H1 (cell line): ENCODE data around the gene TNFRSF18. TPM values are rescaled to one million over a fixed set of nuclear protein-coding genes. Genes with fewer than 3 reads are reported as not detected.

ENCODE experiments used
- CTCF ChIA-PET: fragments of 300-600 bp; sonication (Branson Sonifier 250); formaldehyde crosslinking; loops from one replicate; lab custom pipeline; 2021; ENCODE audit not compliant: partially characterized antibody; lab: Charles Lee
- POLR2A ChIA-PET: fragments of 300-600 bp; sonication (Branson Sonifier 250); formaldehyde crosslinking; loops from one replicate; lab custom pipeline; 2021; ENCODE audit warnings: inconsistent platforms; ENCODE audit not compliant: partially characterized antibody; lab: Charles Lee
- DNase-seq, 2 experiments: peaks; one replicate each; pipeline versions ENCODE4 v3.0.0 to v3.0.0-alpha.2; 2010 to 2022; ENCODE audit warnings: low spot score in 2 of 2, low read depth in 1 of 2, mixed read lengths in 1 of 2
- FAIRE-seq: peaks from 2 replicates; lab custom pipeline; 2011; peaks lifted over from hg19 to GRCh38; lab: Jason Lieb, UNC
- H2AFZ ChIP-seq: 2 replicates; pipeline ENCODE4 v1.8.1; 2012; ENCODE audit warnings: low read length, inconsistent platforms
- H2AK5ac ChIP-seq: 2 replicates; pipeline ENCODE4 v1.6.1; 2013; ENCODE audit warnings: low read depth, low read length
- H2BK120ac ChIP-seq: replicated peaks from 2 replicates; pipeline ENCODE3; 2013; ENCODE audit warnings: low read depth, low read length, inconsistent platforms
- H2BK12ac ChIP-seq: 2 replicates; pipeline ENCODE4 v1.6.1; 2013; ENCODE audit warnings: low read depth, low read length
- H2BK15ac ChIP-seq: 2 replicates; pipeline ENCODE4 v1.6.1; 2013; ENCODE audit warnings: low read length
- H2BK20ac ChIP-seq: 2 replicates; pipeline ENCODE4 v1.6.1; 2013; ENCODE audit warnings: low read length
- H2BK5ac ChIP-seq: 2 replicates; pipeline ENCODE4 v1.6.1; 2013; ENCODE audit warnings: low read depth, low read length
- H3K14ac ChIP-seq: 2 replicates; pipeline ENCODE4 v1.6.1; 2013; ENCODE audit warnings: inconsistent platforms; ENCODE audit not compliant: insufficient read length
- H3K18ac ChIP-seq: 2 replicates; pipeline ENCODE4 v1.6.1; 2013; ENCODE audit warnings: low read length; ENCODE audit errors: extremely low read depth
- H3K23ac ChIP-seq: 2 replicates; pipeline ENCODE4 v1.6.1; 2013; ENCODE audit warnings: inconsistent platforms; ENCODE audit not compliant: insufficient read length
- H3K23me2 ChIP-seq: 2 replicates; pipeline ENCODE4 v1.6.1; 2013; ENCODE audit warnings: low read depth, low read length
- H3K27ac ChIP-seq: 2 replicates; pipeline ENCODE4 v1.6.1; 2011; ENCODE audit warnings: low read depth, low read length, inconsistent platforms
- H3K27me3 ChIP-seq, 4 experiments: replicated peaks in 1 of 4; 1 replicate in 1 of 4; 2 replicates in 3 of 4; pipeline versions ENCODE4 v1.6.1 to v1.8.1; 2011 to 2013; ENCODE audit warnings: low read length in 3 of 4, mild to moderate bottlenecking in 3 of 4, inconsistent platforms in 2 of 4, mixed read lengths in 2 of 4, moderate library complexity in 1 of 4; ENCODE audit not compliant: control insufficient read depth in 3 of 4, insufficient read depth in 3 of 4; ENCODE audit errors: extremely low read depth in 1 of 4
- H3K36me3 ChIP-seq, 4 experiments: 2 replicates each; pipeline versions ENCODE4 v1.6.1 to v1.8.1; 2011 to 2013; ENCODE audit warnings: mild to moderate bottlenecking in 4 of 4, low read length in 3 of 4, moderate library complexity in 2 of 4, control low read depth in 1 of 4, inconsistent platforms in 1 of 4; ENCODE audit not compliant: insufficient read depth in 4 of 4, control insufficient read depth in 2 of 4
- H3K4ac ChIP-seq: replicated peaks from 2 replicates; pipeline ENCODE3; 2013; ENCODE audit warnings: low read length, low read depth, mixed read lengths, inconsistent platforms; ENCODE audit not compliant: insufficient read length
- H3K4me1 ChIP-seq, 4 experiments: replicated peaks in 1 of 4; 1 replicate in 1 of 4; 2 replicates in 3 of 4; pipeline versions ENCODE4 v1.6.1 to v1.8.1; 2011 to 2013; ENCODE audit warnings: low read length in 3 of 4, inconsistent platforms in 2 of 4, mixed read lengths in 1 of 4; ENCODE audit not compliant: insufficient read depth in 4 of 4, control insufficient read depth in 3 of 4
- H3K4me2 ChIP-seq, 2 experiments: 2 replicates each; pipeline versions ENCODE4 v1.6.1 to v1.8.1; 2011 to 2013; ENCODE audit warnings: low read depth in 2 of 2, low read length in 2 of 2, control low read depth in 1 of 2, inconsistent platforms in 1 of 2, mild to moderate bottlenecking in 1 of 2; ENCODE audit not compliant: insufficient read depth in 1 of 2
- H3K4me3 ChIP-seq, 4 experiments: fragments of 200-600, 300-600 bp in 1 of 4; sonication (generic), shearing (Covaris generic), sonication (Bioruptor Twin) in 1 of 4; 2 replicates each; pipeline versions ENCODE4 v1.5.1 to v1.8.1; 2011 to 2016; ENCODE audit warnings: low read length in 4 of 4, low read depth in 3 of 4, control low read depth in 2 of 4, inconsistent platforms in 2 of 4, mild to moderate bottlenecking in 2 of 4, mixed read lengths in 1 of 4, moderate library complexity in 1 of 4; ENCODE audit not compliant: insufficient read depth in 2 of 4; ENCODE audit errors: extremely low read depth in 1 of 4
- H3K56ac ChIP-seq: replicated peaks from 2 replicates; pipeline ENCODE3; 2013; ENCODE audit warnings: low read depth, mild to moderate bottlenecking, mixed read lengths, low read length, inconsistent platforms; ENCODE audit not compliant: insufficient read length
- H3K79me1 ChIP-seq: 2 replicates; pipeline ENCODE4 v1.6.1; 2013; ENCODE audit warnings: low read depth, low read length, control low read depth
- H3K79me2 ChIP-seq, 2 experiments: 2 replicates each; pipeline versions ENCODE4 v1.6.1 to v1.8.1; 2012 to 2013; ENCODE audit warnings: low read length in 2 of 2, mild to moderate bottlenecking in 2 of 2, inconsistent platforms in 1 of 2; ENCODE audit not compliant: insufficient read depth in 2 of 2, control insufficient read depth in 1 of 2
- H3K9ac ChIP-seq, 4 experiments: replicated peaks in 1 of 4; 1 replicate in 1 of 4; 2 replicates in 3 of 4; pipeline versions ENCODE4 v1.6.1 to v1.8.1; 2011 to 2013; ENCODE audit warnings: low read depth in 3 of 4, low read length in 3 of 4, control low read depth in 2 of 4, mild to moderate bottlenecking in 2 of 4, moderate library complexity in 2 of 4, inconsistent platforms in 1 of 4; ENCODE audit errors: extremely low read depth in 1 of 4
- H3K9me3 ChIP-seq, 2 experiments: 2 replicates each; pipeline versions ENCODE4 v1.6.1 to v1.8.1; 2012 to 2013; ENCODE audit warnings: mild to moderate bottlenecking in 2 of 2, moderate library complexity in 2 of 2, control low read depth in 1 of 2, inconsistent platforms in 1 of 2, low read depth in 1 of 2, low read length in 1 of 2, mixed read lengths in 1 of 2; ENCODE audit not compliant: insufficient read depth in 2 of 2
- H4K20me1 ChIP-seq, 2 experiments: replicated peaks in 1 of 2; 2 replicates each; pipeline versions ENCODE3 to v1.8.1; 2011 to 2013; ENCODE audit warnings: inconsistent platforms in 2 of 2, low read length in 2 of 2, mild to moderate bottlenecking in 1 of 2; ENCODE audit not compliant: insufficient read depth in 2 of 2, control insufficient read depth in 1 of 2
- H4K5ac ChIP-seq: 2 replicates; pipeline ENCODE4 v1.6.1; 2013; ENCODE audit warnings: low read length, low read depth, mixed read lengths, inconsistent platforms; ENCODE audit not compliant: insufficient read length
- H4K8ac ChIP-seq: 2 replicates; pipeline ENCODE4 v1.8.0; 2013; ENCODE audit warnings: mild to moderate bottlenecking, moderate library complexity, low read length, inconsistent platforms; ENCODE audit not compliant: insufficient read depth; ENCODE audit errors: extremely low read depth
- H4K91ac ChIP-seq: replicated peaks from 2 replicates; pipeline ENCODE3; 2013; ENCODE audit warnings: low read length, mixed read lengths, inconsistent platforms; ENCODE audit not compliant: insufficient read length
- CBX5 ChIP-seq: fragments of 300-800, 300-1000 bp; sonication (generic); IDR thresholded peaks from 2 replicates; pipeline ENCODE4 v1.7.1; 2016; ENCODE audit warnings: antibody characterized with exemption, low read length, low read depth
- CBX8 ChIP-seq: fragments of 300-800, 300-1000 bp; sonication (generic); IDR thresholded peaks from 2 replicates; pipeline ENCODE4 v1.7.1; 2016; ENCODE audit warnings: low read depth, low read length, borderline replicate concordance
- GTF2F1 ChIP-seq: IDR thresholded peaks from 2 replicates; pipeline ENCODE4 v1.6.1; 2012; ENCODE audit warnings: low read depth, low read length, improper control_type of control experiment, borderline replicate concordance
- MAX ChIP-seq: IDR thresholded peaks from 2 replicates; pipeline ENCODE4 v1.6.1; 2012; ENCODE audit warnings: inconsistent platforms
- NRF1 ChIP-seq: IDR thresholded peaks from 2 replicates; pipeline ENCODE4 v1.6.1; 2011; ENCODE audit warnings: mild to moderate bottlenecking, low read depth, low read length, improper control_type of control experiment
- TAF7 ChIP-seq: optimal IDR thresholded peaks from 2 replicates; pipeline ENCODE3; 2011; ENCODE audit warnings: low read depth, mild to moderate bottlenecking, inconsistent platforms, low read length, moderate library complexity, borderline replicate concordance
- WGBS, 2 experiments: shearing (Covaris generic) in 1 of 2; methylation state at CpG; one replicate each; pipeline versions ENCODE4 v1.1.6 to v1.1.7; 2013 to 2015; ENCODE audit warnings: low lambda C conversion rate in 2 of 2, mixed read lengths in 2 of 2, inconsistent platforms in 1 of 2, low coverage in 1 of 2, missing lambda C conversion rate in 1 of 2; ENCODE audit not compliant: insufficient replicate concordance in 2 of 2, insufficient coverage in 1 of 2, insufficient read length in 1 of 2; ENCODE audit errors: extremely low coverage in 1 of 2, missing lambda C conversion rate in 1 of 2; 5-methylcytosine and 5-hydroxymethylcytosine counted together
- polyA plus RNA-seq, 7 experiments: library from polyadenylated mRNA; depleted of rRNA in 3 of 7; stranded (reverse) in 5 of 7; unstranded in 2 of 7; fragments of >200 nt in 5 of 7; fragments of 200-250 nt in 2 of 7; gene quantifications; 1 replicate in 5 of 7; 2 replicates in 1 of 7; 4 replicates in 1 of 7; pipeline versions ENCODE4 v1.2.1 to v1.2.3, GENCODE V29; 2011 to 2013; ENCODE audit warnings: missing spikeins in 2 of 7, mixed read lengths in 2 of 7
- total RNA-seq: library from RNA; stranded (reverse); fragmentation: NEBNext Ultra II Directional; extraction: Animal tissue kit (Norgen Biotek cat#: 25700); gene quantifications from 2 replicates; pipeline ENCODE4 v1.2.1, GENCODE V29; 2021

The TNFRSF18 gene
- total and polyA plus RNA-seq, 2 of the 8 experiments (the other 6 are each of a cell fraction or from before 2014, with no cell fraction given): 1.5 to 2.5 TPM

GRCh38 chr1:1167398-1167821 is 39.0 kb downstream of the TNFRSF18 start:
- H3K23ac ChIP-seq: no peak overlapping the region
- no peak overlapping the region for H2BK20ac ChIP-seq
- TF ChIP-seq CBX5 (no peak), NRF1 (no peak), CBX8 (no peak), TAF7 (no peak), MAX (no peak), GTF2F1 (no peak)
- no peak overlapping the region for H3K18ac ChIP-seq
- CTCF ChIA-PET: interaction anchor here (1.0 kb wide), 1 partner anchor 124 kb away, joined by 3 read pairs; no protein-coding TSS in a partner anchor
- H3K9me3 ChIP-seq: no peaks in the 10 kb centered on the region
- peaks cover 8% of the 10 kb centered on the region; the same call in 1 of the 2 replicates for H3K23me2 ChIP-seq
- H4K91ac ChIP-seq: no peak overlapping the region
- H3K79me2 ChIP-seq: no peaks in the 10 kb centered on the region; a peak in 2 of 4 replicates
- H2BK15ac ChIP-seq: no peak overlapping the region
- H3K56ac ChIP-seq: no peak overlapping the region
- FAIRE-seq: no peak
- H4K5ac ChIP-seq: no peak overlapping the region
- H3K14ac ChIP-seq: no peak overlapping the region
- no peak overlapping the region for H2AK5ac ChIP-seq
- H3K27me3 ChIP-seq: no peaks in the 10 kb centered on the region
- H3K79me1 ChIP-seq: no peaks in the 10 kb centered on the region; the same call in 1 of the 2 replicates
- no peak overlapping the region for H3K9ac ChIP-seq
- no peak overlapping the region for H3K27ac ChIP-seq
- H3K4ac ChIP-seq: no peak overlapping the region
- no peak overlapping the region for H3K4me2 ChIP-seq
- no peak overlapping the region for H2BK120ac ChIP-seq
- H3K36me3 ChIP-seq: no peaks in the 10 kb centered on the region
- no peaks in the 10 kb centered on the region for H4K20me1 ChIP-seq
- DNase-seq: peak in 1 of 2 experiments; percentile 46
- H2BK12ac ChIP-seq: no peak overlapping the region
- H3K4me3 ChIP-seq: no peak overlapping the region
- peaks cover 0 to 35% (median 17%) of the 10 kb centered on the region in 4 experiments; a peak in 6 of 7 replicates for H3K4me1 ChIP-seq
- POLR2A ChIA-PET: interaction anchor here (0.8 to 1.1 kb wide), 2 partner anchors 31 to 123 kb away, joined by 3 read pairs; no protein-coding TSS in a partner anchor
- no peak overlapping the region for H4K8ac ChIP-seq
- 94% methylated on average over 12 of the region's 20 CpGs; no CpG with 5 or more reads in 1 of the 2 experiments for WGBS, 2 experiments
- H2AFZ ChIP-seq: no peak overlapping the region
- no peak overlapping the region for H2BK5ac ChIP-seq
